OCI-LY1 (cell line): ENCODE results near the gene GALNT2.

Experiments used
- H2AFZ ChIP-seq: fragments of 200-600 bp; sonication (generic), shearing (Covaris generic); 2 replicates; pipeline ENCODE4 v1.6.0; 2014; ENCODE audit warnings: antibody characterized with exemption, mild to moderate bottlenecking, low read length
- H3F3A ChIP-seq: fragments of 200-600 bp; sonication (generic), shearing (Covaris generic); 2 replicates; pipeline ENCODE4 v1.6.0; 2014; ENCODE audit warnings: mild to moderate bottlenecking, antibody characterized with exemption, low read length, moderate library complexity; ENCODE audit not compliant: insufficient read depth
- H3K27ac ChIP-seq: fragments of 200-600 bp; sonication (generic); 2 replicates; pipeline ENCODE4 v1.5.1; 2014; ENCODE audit warnings: low read length, mixed run types, mild to moderate bottlenecking, low read depth; ENCODE audit not compliant: poor library complexity, severe bottlenecking
- H3K27me3 ChIP-seq: fragments of 200-600 bp; sonication (generic); 2 replicates; pipeline ENCODE4 v1.6.0; 2014; ENCODE audit warnings: antibody characterized with exemption, mild to moderate bottlenecking, low read length, moderate library complexity; ENCODE audit not compliant: insufficient read depth
- H3K36me3 ChIP-seq: fragments of 200-600 bp; sonication (generic); 2 replicates; pipeline ENCODE4 v1.6.1; 2014; ENCODE audit warnings: mild to moderate bottlenecking, antibody characterized with exemption, low read length, moderate library complexity, mixed read lengths; ENCODE audit not compliant: insufficient read depth
- H3K4me1 ChIP-seq: fragments of 200-600 bp; sonication (generic); 2 replicates; pipeline ENCODE4 v1.5.1; 2014; ENCODE audit warnings: mild to moderate bottlenecking, low read length, moderate library complexity; ENCODE audit not compliant: insufficient read depth, severe bottlenecking
- H3K4me2 ChIP-seq: fragments of 200-600 bp; sonication (generic), shearing (Covaris generic); 2 replicates; pipeline ENCODE4 v1.6.1; 2014; ENCODE audit warnings: low read length
- H3K4me3 ChIP-seq: fragments of 200-600 bp; sonication (generic); 2 replicates; pipeline ENCODE4 v1.5.1; 2014; ENCODE audit warnings: low read length, low read depth, mild to moderate bottlenecking, mixed read lengths; ENCODE audit not compliant: poor library complexity, severe bottlenecking
- H3K79me2 ChIP-seq: fragments of 200-600 bp; shearing (Covaris generic); 2 replicates; pipeline ENCODE4 v1.6.1; 2016; ENCODE audit warnings: mixed run types, low read length, mixed read lengths; ENCODE audit not compliant: insufficient read depth
- H3K9ac ChIP-seq: fragments of 200-600 bp; sonication (generic), shearing (Covaris generic); 2 replicates; pipeline ENCODE4 v1.6.1; 2014; ENCODE audit warnings: mild to moderate bottlenecking, low read length, mixed read lengths
- H3K9me2 ChIP-seq: fragments of 200-600 bp; sonication (generic), shearing (Covaris generic); 2 replicates; pipeline ENCODE4 v1.6.1; 2014; ENCODE audit warnings: low read depth, mild to moderate bottlenecking, low read length, mixed read lengths
- H3K9me3 ChIP-seq: fragments of 200-600 bp; shearing (Covaris generic); 2 replicates; pipeline ENCODE4 v1.6.1; 2014; ENCODE audit warnings: low read length, mixed read lengths
- H4K20me1 ChIP-seq: fragments of 200-600 bp; sonication (generic), shearing (Covaris generic); 2 replicates; pipeline ENCODE4 v1.6.0; 2016; ENCODE audit warnings: mild to moderate bottlenecking, low read length; ENCODE audit not compliant: insufficient read depth
- CTCF ChIP-seq: fragments of 200-600 bp; sonication (generic), shearing (Covaris generic); IDR thresholded peaks from 2 replicates; pipeline ENCODE4 v1.5.1; 2017; ENCODE audit warnings: mild to moderate bottlenecking, antibody characterized with exemption, low read length, moderate library complexity, mixed read lengths
- EZH2 ChIP-seq: fragments of 200-600 bp; sonication (generic), shearing (Covaris generic); IDR thresholded peaks from 2 replicates; pipeline ENCODE4 v1.8.0; 2017; ENCODE audit warnings: borderline replicate concordance, mixed run types, mild to moderate bottlenecking, antibody characterized with exemption, low read length, moderate library complexity, mixed read lengths

The GALNT2 gene

DNA sequence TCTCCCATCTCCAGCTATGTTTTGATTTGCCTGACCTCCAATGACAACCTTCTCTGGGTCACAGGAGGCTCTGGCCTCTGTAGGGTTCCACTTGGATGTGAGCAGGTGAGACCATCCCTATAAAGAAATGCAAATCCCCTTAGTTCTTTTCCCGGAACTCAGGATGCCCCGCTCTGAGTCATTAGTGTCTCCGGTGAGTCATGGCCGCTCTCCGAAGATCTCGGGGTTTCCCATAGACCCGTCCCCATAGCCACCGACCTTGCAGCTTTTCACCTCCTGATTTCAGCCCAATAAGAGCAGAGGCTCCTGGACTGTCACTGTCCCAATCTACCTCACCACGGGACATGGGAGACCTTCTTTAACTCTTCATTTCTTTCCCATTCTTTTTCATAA is 260.9 kb downstream of the GALNT2 start:
- Histone ChIP-seq H3K79me2 (no peaks in the 10 kb centered on the region), H3K9me2 (no peaks in the 10 kb centered on the region), H3K27me3 (0 out of 2 replicates have a peak, but pooled peaks cover 5% of the 10 kb centered on the region), H3K9me3 (no peaks in the 10 kb centered on the region), H2AFZ (no peak overlapping the region), H3K4me1 (no peaks in the 10 kb centered on the region), H3K36me3 (no peaks in the 10 kb centered on the region), H3K9ac (no peak overlapping the region), H3F3A (no peaks in the 10 kb centered on the region), H3K4me3 (no peak overlapping the region), H3K27ac (no peak overlapping the region), H4K20me1 (no peaks in the 10 kb centered on the region), H3K4me2 (no peak overlapping the region)
- TF ChIP-seq EZH2 (no peak), CTCF (no peak)

DNA sequence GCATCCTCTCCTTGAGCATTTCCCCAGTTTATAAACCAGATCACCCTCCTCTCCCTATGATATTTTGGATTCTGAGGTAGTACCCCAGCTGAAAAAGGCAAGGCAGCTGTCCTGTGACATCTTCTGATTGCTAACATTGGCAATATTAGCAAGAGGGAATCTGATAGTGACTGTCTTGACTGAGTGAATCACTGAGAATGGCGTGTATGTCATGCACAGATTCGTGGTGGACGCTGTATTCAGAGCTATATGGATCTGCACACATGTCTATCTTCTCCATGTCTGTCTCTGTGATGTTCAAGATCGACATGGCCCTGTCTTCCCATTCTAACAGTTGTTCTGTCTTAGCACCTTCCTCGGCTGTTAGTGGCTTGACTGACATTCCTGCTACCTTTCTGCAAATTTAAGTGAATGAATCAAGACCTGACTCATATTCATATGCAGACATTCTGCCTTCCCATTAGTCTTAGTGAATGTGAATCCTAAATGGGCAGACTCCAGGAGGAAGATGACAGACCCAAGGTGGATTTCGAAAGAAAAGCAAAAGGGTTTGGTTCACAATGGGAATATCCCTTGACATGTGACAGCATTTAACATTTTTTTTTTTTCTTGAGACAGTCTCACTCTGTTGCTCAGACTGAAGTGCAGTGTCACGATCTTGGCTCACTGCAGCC is 261.4 kb downstream of the GALNT2 start:
- Histone ChIP-seq H3F3A (no peaks in the 10 kb centered on the region), H3K4me1 (no peaks in the 10 kb centered on the region), H3K9me3 (no peaks in the 10 kb centered on the region), H3K9me2 (no peaks in the 10 kb centered on the region), H3K9ac (no peak overlapping the region), H3K79me2 (no peaks in the 10 kb centered on the region), H3K4me2 (no peak overlapping the region), H2AFZ (no peak overlapping the region), H3K27ac (no peak overlapping the region), H3K27me3 (0 out of 2 replicates have a peak, but pooled peaks cover 5% of the 10 kb centered on the region), H3K4me3 (no peak overlapping the region), H4K20me1 (no peaks in the 10 kb centered on the region), H3K36me3 (no peaks in the 10 kb centered on the region)
- TF ChIP-seq EZH2, result no peak
- TF ChIP-seq CTCF, result no peak

DNA sequence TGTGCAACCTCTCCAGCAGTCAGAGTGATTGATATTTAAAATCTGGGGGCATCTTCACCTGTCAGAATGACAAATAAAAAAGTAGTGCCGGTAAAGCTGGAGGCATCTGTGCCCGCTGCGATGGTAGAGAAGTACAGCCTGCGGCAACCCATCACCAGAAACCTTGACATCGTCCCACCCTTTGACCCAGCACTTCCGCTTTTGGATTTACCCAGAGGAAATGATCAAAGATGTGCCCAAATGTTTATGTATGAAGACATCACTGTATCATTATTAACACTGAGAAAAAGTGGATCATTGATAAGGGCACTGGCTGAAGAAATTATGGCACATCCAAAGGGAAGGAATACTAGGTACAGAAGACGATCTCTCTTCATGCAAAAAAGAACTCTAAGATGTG is 263.1 kb downstream of the GALNT2 start:
- Histone ChIP-seq H3K9ac (no peak overlapping the region), H3K79me2 (no peaks in the 10 kb centered on the region), H3K4me3 (no peak overlapping the region), H3K9me2 (no peaks in the 10 kb centered on the region), H3K27ac (no peak overlapping the region), H3K4me2 (no peak overlapping the region), H2AFZ (no peak overlapping the region), H4K20me1 (no peaks in the 10 kb centered on the region), H3K4me1 (no peaks in the 10 kb centered on the region), H3K27me3 (no peaks in the 10 kb centered on the region), H3K9me3 (no peaks in the 10 kb centered on the region), H3K36me3 (no peaks in the 10 kb centered on the region), H3F3A (no peaks in the 10 kb centered on the region)
- TF ChIP-seq CTCF, result no peak
- no peak for TF ChIP-seq EZH2
